Stimulated activated CD4-positive, alpha-beta T cell treated with anti-CD3 and anti-CD28 coated beads, Interleukin-15, amount 100 ng/mL, for 48 hours (primary cell): ENCODE data around the gene PLK5.
A peak's percentile ranks its signal among the peaks of the same experiment; 100 is the strongest.
"Not testable (repeated sequence)": the region's sequence is repeated elsewhere in the genome, so short reads cannot be mapped to it uniquely, and the experiment has no call there.

Experiments
- DNase-seq, 2 donors: peaks; one replicate each; pipeline ENCODE4 v3.0.0-alpha.2; 2020; ENCODE audit warnings: low read depth in 2 of 2

The PLK5 gene, protein sequence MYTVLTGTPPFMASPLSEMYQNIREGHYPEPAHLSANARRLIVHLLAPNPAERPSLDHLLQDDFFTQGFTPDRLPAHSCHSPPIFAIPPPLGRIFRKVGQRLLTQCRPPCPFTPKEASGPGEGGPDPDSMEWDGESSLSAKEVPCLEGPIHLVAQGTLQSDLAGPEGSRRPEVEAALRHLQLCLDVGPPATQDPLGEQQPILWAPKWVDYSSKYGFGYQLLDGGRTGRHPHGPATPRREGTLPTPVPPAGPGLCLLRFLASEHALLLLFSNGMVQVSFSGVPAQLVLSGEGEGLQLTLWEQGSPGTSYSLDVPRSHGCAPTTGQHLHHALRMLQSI

DNA sequence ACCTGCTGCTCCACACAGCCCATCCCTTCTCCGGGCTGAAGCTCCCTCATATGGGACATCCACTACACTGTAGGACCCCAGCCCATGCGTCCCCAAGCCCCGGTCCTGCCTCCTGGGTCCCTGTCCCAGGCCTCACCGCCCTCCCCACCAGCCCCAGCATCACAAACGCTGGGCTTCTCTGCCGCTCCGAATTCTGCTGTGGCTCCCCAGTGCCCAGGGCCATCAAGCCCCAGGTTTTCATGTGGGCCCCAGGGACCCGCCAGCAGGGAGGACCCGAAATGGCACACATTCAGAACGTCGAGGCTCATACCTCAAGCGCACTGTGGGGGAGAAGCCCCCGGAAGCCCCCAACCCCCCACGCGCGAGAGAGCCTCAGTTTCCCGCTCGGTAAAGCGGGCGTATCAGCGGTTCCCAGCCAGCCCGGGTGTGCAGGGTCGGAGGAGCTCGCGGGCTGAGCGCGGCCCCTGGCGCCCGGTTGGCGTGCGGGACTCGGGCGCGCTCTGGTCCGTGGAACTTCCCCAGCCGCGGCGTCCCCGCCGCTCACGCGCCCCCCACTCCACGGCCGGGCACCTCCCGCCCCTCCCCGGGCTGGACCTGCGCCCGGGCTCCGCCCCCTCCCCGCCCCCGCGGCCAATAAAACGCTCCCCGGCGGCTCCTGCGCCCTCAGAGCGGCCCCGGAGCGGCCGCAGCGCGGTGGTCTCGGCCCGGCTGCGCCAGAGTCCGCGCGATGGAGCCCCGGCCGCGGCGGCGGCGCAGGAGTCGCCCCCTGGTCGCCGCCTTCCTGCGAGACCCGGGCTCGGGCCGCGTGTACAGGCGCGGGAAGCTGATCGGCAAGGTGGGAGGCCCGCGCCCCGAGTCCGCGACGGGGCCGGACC is at the start of gene PLK5:
Gene PLK5 (plus strand): TSS at position 666 of the 875 bp plus-strand sequence. CDS start 2,920 bp downstream, outside the sequence.
- DNase-seq = no peak

DNA sequence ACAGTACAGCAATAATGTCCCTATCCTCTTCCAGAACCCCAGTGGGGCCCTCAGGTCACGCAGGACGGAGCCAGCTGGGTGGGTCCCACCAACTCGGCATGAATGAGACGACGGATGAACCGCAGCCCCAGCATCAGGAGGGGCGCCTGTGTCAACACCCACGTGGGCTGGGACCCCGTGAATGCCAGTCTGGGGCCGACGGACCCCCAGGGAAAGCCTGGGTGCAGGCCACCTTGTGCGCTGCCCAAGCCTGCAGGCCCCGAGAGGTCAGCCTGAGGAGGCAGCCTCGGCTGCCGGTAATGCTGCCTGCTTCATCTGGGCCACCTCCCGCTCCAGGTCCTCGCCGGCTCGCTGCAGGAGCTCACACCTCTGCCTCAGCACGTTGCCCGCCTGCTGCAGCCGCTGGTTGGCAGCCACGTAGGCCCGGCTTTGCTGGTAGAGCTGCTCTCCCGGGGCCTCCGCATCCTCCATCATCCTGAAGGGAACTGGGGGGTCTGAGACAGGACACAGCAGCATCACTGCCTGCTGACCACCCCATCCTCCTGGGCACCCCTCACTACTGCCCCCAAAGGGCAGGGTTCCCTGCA is 49.0 kb upstream of the PLK5 start:
- DNase-seq = no peak

DNA sequence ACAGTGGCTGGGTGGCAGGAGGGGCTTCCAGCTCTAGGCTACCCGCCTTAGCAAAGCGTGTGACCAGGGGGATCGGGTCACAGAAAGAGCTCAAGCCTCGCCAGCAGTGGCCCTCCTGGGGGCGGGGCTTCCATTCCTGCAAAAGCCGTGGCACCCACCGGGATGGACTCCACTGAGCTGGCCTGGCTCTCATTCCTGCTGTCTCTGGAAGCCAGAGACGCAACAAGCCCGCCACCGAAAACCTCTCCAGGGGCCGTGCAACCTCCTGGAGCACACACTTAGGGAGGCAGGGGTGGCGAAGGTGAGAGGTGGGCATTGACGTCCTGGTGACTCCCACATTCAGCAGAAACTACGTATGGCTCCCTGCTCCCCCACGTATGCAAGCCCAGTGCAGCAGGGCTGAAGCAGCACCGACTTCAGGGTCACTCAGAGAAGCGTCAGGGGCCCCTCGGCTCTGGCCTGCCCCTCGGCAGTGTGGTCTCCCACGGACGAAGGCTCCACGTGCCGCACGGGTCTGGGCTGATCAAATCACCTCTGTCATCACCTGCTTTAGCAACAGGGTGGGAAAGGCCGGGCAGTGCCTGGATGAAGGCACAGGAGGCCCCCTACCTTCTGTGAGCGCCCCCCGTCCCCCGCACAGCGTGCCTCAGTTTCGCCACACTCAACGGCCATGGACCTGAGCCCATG is 48.0 kb upstream of the PLK5 start:
- DNase-seq = no peak

DNA sequence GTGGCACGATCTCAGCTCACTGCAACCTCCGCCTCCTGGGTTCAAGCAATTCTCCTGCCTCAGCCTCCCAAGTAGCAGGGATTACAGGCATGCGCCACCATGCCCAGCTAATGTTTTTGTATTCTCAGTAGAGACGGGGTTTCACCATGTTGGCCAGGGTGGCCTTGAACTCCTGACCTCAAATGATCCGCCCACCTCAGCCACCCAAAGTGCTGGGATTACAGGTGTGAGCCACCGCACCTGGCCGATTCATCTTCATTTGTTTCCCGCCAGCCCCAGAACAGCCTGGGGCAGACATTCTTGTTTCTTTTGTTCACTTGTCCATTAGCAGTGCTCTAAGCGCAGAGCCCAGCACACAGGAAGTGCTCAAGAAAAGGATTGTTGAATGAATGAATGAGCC is 46.8 kb upstream of the PLK5 start:
- not testable (repeated sequence) for DNase-seq

DNA sequence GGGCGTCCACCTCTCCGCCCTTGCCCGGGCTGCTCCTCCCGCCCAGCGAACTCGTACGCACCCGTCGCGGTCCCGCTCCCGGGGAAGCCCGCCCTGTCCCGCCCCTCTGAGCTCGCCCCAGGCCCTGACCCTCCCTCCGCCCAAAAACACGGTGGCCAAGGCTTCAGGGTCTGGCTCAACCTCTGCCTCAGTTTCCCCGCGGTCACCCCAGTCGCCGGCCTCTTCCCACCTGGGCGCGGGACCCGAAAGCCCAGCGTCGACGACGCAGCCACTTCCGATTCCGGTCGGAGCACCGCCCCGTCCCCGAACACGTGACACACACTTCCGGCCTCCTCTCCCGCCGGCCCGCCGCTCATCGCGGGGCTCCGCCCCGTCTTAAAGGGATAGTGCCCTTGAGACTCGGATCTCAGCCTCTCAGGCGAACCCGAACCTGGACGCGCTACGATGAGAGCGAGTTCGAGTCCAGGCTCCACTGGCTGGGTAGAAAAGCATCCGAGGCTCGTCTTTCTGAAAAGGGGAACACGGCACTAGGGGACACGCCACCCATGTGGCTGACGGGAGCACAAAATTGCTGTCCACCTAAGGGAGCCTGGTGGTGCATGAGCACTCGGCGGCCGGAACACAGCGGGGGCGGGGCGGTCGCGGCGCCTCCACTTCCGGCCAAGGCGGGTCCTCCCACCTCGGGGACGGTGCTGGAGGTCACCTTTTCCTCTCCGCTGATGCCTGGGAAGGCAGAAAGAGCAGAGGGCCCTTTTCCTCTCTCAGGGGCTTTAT is 44.8 kb upstream of the PLK5 start, which contains the start of gene C19orf25:
Gene C19orf25 (minus strand): TSS at position 282 of the 774 bp plus-strand sequence. CDS start 312 bp downstream, outside the sequence.
- DNase-seq = peak; percentile 90 to 92

DNA sequence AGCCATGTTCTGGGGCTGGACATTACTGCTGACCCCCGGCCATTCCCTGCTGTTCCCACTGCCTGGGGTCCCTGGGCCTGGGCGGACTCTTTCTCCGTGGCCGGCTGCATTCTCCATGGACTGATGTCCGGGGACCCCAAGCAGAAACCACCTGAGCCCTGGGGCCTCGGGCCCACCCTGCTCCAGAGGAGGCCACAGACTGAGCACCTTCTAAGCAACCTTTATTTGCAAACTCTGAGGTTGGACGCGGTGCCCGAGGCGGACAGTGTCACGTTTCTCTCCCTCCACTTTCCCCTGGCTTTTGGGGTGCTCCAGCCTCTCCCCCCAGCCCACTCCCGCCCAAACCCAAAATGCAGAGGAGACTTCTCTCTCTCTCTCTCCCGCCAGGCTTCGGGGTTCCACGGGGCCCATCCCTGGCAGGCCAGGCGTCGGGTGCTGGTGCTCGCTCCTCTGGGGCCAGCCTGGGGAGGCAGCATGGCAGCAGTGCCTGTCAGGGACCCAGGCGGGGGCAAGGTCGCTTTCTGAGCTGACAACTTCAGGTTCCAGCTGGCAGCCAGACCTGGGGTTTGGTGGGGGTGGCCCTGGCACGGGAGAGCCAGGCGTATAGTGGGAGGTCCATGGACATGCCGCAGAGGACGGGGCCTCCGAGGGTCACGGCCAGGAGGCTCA is 42.5 kb upstream of the PLK5 start:
- no peak for DNase-seq

DNA sequence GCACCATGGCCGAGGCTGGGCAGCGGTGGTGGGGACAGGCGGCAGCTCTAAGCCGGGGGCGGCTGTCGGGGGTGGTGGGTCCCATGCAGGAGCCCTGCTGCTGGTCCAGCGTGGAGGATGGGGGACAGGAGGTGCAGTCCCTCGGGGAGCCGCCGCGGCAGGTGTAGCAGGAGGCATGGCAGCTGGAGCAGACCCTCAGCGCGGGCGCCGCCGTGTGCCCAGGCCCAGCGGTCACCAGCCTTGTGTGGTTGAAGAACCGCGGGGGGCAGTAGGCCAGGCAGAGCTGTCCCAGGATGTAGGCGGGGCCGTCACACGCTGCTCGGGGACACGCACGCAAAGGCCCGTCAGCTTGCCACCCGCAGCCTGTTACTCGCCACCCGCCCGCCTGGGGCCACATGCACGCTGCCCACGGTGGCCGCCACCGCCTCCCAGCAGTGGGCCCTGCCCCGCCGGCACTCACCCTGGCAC is 42.0 kb upstream of the PLK5 start:
- no peak for DNase-seq

DNA sequence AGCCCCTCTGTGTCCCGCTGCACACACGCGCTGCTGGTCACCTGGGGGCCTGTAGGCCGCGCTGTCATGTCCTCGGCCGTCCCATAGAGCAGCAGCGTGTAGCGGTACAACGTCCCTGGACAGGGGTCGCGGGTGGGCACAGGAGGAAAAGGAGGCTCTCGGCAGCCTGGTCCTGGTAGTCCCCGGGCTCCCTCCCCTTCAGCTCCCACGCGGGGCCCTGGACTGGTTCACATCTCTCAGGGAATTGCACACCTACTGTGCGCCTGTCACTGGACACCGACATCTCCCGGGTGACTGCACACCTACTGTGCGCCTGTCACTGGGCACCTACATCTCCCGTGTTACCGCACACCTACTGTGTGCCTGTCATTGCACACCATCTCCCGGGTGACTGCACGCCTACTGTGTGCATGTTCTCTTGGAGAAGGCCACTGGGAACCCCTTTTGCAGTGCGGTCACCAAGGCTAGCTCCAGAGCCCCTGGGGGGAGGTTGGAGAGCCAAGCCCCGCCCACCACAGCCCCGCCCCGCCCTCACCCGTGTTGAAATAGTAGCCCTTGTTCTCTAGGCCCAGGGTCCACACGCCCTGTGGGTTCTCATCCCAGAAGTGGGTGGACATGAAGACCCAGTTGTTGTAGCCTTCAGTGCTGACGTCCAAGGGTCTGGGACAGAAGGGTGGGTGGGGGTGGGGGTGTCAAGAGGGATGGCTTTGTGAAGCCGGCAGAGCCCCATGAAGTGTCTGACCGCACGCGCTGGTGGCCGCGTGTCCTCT is 41.3 kb upstream of the PLK5 start:
- no peak for DNase-seq

DNA sequence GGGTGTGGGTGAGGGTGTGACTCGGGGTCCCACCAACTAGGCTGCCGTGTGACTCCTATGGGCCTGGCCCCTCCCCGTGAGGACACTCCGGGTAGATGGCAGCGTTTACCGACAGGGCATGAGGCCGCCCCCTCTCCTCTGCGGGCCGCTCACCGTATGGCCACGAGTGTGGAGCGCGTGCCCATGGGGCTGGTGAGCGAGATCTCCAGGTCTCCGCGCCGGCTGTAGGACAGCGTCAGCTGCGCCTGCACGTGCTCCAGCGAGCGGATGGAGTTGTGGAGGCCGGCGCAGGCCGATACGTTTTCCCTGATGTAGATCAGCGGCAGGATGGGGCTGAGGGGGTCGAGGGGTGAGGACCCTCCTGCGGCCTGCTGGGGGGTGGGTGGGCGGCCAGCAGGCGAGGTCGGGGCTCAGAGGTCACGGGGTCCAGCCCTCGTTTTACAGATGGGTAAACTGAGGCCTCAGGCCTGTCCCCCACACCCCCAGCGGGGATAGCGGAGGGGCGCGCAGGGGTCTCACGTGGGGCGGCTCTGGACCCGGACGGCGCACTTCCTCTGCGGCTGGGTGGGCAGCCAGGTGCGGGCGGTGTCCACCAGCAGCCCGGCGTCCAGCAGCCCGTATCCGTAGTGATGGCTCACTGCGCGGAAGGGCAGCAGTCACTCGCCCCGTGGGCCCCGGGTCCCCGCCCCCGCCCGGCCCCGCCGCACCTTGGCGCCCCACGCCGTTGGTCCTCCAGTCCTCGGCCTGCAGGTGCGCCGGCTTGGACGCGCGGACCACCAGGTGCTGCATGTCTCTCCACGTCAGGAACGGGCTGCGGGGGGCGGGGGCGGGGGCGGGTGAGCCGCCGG is 40.5 kb upstream of the PLK5 start:
- DNase-seq = no peak

DNA sequence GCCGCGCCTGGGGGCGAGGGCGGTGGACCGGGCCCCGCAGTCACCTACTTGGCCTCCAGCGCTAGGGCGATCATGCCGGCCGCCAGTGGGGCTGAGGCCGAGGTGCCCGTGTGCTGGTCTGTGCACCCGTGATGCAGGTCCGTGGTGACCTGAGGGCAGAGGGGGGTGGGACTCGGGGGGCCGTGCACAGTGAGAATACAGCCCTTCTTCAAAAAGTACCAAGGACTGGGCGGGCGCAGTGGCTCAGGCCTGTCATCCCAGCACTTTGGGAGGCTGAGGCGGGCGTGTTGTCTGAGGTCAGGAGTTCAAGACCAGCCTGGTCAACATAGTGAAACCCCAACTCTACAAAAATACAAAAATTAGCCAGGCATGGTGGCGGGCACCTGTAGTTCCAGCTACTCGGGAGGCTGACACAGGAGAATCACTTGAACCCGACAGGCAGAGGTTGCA is 39.9 kb upstream of the PLK5 start:
- no peak for DNase-seq

DNA sequence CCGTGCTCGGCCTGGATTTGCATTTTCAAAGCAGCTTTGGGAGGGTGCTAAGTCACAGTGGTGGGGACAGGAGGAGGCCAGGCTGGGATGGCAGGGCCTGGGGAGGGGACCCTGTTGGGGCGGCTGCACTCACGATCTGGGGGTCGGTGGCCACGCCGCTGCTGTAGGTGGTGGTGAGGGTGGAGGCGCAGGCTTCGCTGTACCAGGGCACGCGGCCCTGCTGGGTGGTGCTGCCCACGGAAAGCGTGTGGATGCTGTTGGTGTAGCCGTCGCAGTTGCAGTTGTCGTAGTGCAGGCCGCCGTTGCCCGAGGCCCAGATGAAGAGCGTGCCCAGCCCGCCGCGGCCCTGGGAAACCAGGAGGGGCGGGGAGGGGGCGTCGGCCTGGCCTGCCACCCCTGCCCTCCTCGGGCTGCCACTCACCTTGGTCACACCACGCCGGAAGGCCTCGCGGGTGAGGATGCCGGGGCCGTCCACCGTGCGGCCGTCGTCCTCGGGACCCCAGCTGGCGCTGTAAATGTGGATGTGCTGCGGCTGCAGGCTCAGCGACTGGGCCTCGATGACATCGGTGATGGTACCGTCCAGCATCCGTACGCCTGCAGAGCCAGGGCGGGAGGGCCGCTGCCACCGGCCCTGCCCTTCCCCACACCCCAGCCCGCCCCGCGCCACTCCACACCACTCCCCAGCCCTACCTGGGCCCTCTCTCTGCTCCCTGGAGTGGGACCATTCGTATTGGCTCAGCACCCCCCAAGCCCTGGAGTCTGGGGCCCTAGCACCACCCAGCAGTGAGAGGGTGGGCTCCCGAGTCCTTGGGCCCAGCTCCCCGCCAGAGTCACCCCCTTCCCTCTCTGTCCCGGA is 36.9 kb upstream of the PLK5 start:
- no peak for DNase-seq

DNA sequence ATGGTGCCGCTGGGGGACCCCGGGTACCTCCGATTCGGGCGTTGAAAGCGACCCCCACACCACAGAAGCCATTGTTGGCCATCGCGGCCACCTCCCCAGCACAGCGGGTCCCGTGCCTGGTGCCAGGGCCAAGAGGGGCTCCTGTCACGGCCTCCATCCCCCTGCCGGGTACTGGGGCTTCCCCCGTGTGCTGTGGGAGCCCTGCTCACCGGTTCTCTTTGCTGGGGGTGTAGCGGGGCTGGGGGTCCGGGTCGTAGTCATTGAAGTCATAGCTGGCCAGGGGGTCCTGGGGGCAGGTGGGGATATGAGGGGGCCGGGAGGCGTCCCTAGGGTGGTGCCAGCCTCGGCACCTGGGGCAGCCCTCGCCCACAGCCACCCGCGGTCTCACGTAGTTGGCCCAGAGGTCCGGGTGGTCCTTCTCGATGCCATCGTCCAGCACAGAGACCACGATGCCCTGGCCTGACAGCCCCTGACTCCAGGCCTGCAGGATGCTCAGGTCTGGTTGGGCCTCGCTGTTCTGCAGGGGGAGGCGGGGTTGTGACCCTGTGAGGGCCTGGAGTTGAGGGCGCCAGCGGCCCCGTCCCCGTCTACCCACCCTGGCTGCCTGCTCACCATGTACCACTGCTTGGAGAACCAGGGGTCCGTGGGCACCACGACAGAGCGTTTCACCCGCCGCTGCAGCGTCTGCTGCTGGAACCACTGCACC is 36.1 kb upstream of the PLK5 start:
- DNase-seq = no peak

DNA sequence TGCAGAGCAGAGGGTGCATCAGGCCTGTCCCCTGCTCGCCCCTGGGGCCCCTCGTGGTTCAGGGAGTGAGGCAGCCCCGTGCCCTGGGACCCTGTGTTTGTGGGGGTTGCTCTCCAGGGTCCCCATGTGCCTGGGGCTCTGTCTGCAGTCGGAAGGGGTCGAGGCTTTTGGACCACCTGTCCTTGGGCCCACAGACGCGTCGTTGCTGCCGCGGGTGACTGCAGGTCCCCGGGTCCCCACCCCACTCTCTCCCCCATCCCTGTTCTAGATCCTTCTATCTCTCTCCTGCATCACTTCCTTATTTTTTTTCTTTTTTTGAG is 35.6 kb upstream of the PLK5 start:
- DNase-seq = no peak

DNA sequence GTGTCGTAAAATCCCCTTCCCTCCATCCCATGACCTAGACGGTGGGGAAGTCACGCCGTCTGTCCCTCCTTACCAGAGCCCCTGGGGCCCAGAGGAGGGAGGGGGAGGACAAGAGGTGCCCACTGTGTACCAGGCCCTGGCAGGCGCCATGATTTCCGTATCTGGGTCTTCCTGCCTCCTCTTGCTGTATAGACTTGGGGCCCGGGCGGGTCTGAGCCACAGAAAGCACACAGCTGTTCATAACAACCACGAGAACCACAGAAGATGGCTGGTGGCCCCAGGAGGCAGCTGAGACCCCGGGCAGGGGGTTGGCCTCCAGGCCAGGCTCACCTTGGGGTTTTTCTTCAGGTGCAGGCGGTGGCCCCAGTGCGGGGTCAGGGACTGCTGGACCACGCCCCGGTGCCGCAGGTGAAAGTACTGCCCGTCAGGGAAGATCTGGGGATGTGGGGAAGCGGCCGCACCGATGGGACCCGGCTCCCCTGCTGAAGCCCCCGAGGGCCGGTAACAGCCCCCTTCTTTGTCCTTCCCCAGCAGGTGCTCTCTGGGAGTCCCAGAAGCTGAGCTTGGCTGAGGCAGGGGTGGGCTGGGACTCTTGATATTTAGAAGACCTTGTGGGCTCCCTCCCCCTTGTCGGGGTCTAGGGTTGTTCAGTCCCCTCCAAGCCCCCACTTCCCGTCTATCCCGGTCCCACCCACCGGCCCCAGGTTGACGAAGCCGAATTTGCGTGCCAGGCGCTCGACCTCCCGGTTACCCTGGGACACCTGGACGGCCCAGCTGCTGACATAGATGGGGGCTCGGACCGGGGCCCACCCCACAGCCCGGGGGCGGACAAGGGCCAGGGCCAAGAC is 34.2 kb upstream of the PLK5 start:
- no peak for DNase-seq

DNA sequence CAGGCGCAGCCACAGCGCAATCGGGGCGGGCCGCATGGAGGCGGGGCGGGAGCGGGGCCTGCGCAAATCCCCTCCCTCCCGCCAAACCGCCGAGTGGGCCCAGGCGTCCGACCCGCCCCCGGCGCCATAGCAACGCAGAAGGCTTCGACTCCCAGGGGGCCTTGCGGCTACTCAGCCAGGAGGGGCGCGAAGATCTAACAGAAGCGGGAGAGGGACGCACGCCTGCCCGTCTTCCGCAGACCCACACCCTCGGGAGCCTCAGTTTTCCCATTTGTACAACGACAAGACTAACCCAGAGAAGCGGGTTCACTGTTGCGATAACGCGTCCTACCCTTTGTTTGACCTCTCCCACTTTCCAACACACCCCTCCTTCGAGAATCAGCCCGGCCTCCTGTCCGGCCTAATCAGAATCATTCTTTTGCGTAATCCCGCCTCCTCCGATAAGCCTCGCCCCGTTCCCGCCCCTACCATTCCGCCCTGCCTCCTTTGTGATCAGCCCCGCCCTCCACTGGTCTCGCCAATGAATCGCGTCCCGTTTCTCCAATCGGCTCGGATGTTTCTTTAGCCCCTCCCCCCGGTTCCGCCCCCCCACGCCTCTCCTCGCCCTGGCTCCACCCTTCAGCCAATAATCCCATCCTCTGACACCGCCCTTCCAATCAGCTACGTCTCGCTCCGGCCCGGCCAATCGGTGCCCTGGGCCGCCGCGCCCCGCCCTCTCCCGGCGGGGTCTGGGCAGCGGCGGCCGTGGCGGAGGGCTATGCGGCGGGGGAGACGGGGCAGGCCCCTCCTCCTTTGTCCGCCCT is 33.4 kb upstream of the PLK5 start, which contains the start of gene PCSK4:
Gene PCSK4 (minus strand): TSS at position 40 of the 803 bp plus-strand sequence. CDS start 4 bp downstream, at position 36.
- DNase-seq = peak; percentile 96 to 98
